ENCODE results near the gene ZSWIM6. TPM values are rescaled to one million over a fixed set of nuclear protein-coding genes. Genes with fewer than 3 reads are reported as not detected.

ZSWIM6 gene
- polyA plus RNA-seq, 1 of the 3 experiments (the other 2 are of a cell fraction) = 7.4 TPM

DNA sequence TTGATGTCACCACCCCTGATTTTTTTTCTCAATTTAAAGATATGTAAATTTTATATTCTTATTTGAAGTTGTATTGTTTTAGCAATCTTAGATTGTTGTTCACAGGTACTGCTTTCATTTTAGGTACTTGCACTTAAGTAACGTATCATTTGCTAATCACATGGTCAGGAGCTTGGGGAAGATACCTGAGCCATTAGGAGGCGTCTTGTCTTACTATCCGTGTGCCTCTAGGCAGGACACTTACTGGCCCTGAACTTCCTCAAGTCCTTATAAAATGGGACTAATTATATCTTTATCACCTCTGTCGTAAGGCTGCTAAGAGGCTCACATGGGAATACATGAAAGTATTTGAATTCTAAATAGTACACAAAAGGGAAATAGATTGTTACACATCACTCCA is 18.5 kb downstream of the ZSWIM6 start (continued):
- TF ChIP-seq EP300 (IDR thresholded peaks at IDR 0.05; ENCODE audit: borderline replicate concordance in 1 of 2, low read depth in 1 of 2, low read length in 1 of 2) (no peak), MEF2A (IDR thresholded peaks at IDR 0.05; ENCODE audit: borderline replicate concordance, low read depth) (no peak)
- TF ChIP-seq, protein P1, sequence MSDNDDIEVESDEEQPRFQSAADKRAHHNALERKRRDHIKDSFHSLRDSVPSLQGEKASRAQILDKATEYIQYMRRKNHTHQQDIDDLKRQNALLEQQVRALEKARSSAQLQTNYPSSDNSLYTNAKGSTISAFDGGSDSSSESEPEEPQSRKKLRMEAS (IDR thresholded peaks at IDR 0.05; ENCODE audit: low read depth) = no peak

DNA sequence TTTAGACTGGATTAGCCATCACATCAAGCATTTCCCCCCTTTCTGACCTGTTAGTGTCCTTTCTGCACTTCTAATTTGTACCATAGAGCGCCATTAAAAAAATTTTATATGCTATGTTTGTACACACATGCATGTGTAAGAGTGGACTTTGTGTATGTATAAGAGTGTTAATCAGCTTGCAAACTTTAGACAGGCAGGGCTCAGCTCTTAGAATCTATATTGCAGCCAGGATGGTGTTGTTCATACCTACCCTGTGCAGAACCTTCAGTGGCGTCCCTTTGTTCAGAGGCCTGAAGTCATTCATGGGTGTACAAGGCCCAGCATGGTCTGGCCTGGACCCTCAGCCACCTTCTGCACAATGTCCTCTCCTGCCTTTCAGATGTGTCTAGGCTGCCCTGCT is 19.7 kb downstream of the ZSWIM6 start:
- WGBS (ENCODE audit: low lambda C conversion rate) = 100% methylated on average over 2 of the region's 2 CpGs
- H3K4me3 ChIP-seq (ENCODE audit: low read depth in 2 of 2, low read length in 1 of 2) = no peak overlapping the region
- no peaks in the 10 kb centered on the region; a peak in 2 of 4 replicates for H3K4me1 ChIP-seq (ENCODE audit: control insufficient read depth in 1 of 2, insufficient read depth in 2 of 2, low read depth in 1 of 2, low read length in 1 of 2)
- H4K20me1 ChIP-seq (ENCODE audit: insufficient read depth) = peaks cover 71% of the 10 kb centered on the region
- peaks cover 94% of the 10 kb centered on the region for H3K79me2 ChIP-seq (ENCODE audit: insufficient read depth)
- no peaks in the 10 kb centered on the region for H3K9me3 ChIP-seq
- no peaks in the 10 kb centered on the region for H3K27me3 ChIP-seq (ENCODE audit: insufficient read depth)
- H3K4me2 ChIP-seq = no peak overlapping the region
- no peak overlapping the region for H2AFZ ChIP-seq (ENCODE audit: low read depth)
- no peaks in the 10 kb centered on the region for H3F3A ChIP-seq (replicated peaks; ENCODE audit: insufficient read depth)
- no peak overlapping the region for H3K9ac ChIP-seq
- no peaks in the 10 kb centered on the region for H3K9me2 ChIP-seq
- TF ChIP-seq ELF1 (IDR thresholded peaks at IDR 0.05) (no peak), TCF12 (IDR thresholded peaks at IDR 0.05) (no peak), TEAD4 (IDR thresholded peaks at IDR 0.05; ENCODE audit: borderline replicate concordance, insufficient read depth) (no peak), RFX5 (IDR thresholded peaks at IDR 0.05; ENCODE audit: low read length) (no peak)
- TF ChIP-seq, protein P2, sequence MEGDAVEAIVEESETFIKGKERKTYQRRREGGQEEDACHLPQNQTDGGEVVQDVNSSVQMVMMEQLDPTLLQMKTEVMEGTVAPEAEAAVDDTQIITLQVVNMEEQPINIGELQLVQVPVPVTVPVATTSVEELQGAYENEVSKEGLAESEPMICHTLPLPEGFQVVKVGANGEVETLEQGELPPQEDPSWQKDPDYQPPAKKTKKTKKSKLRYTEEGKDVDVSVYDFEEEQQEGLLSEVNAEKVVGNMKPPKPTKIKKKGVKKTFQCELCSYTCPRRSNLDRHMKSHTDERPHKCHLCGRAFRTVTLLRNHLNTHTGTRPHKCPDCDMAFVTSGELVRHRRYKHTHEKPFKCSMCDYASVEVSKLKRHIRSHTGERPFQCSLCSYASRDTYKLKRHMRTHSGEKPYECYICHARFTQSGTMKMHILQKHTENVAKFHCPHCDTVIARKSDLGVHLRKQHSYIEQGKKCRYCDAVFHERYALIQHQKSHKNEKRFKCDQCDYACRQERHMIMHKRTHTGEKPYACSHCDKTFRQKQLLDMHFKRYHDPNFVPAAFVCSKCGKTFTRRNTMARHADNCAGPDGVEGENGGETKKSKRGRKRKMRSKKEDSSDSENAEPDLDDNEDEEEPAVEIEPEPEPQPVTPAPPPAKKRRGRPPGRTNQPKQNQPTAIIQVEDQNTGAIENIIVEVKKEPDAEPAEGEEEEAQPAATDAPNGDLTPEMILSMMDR (IDR thresholded peaks at IDR 0.05) = no peak
- ChIA-PET CTCF (no interaction called here), POLR2A (no interaction called here)
- no peak overlapping the region for H3K27ac ChIP-seq (ENCODE audit: low read depth in 2 of 2, low read length in 1 of 2)
- DNase-seq = no peak
- no peaks in the 10 kb centered on the region for H3K36me3 ChIP-seq (replicated peaks in 1 of 2; ENCODE audit: control insufficient read depth in 1 of 2, insufficient read depth in 2 of 2, low read length in 1 of 2)

DNA sequence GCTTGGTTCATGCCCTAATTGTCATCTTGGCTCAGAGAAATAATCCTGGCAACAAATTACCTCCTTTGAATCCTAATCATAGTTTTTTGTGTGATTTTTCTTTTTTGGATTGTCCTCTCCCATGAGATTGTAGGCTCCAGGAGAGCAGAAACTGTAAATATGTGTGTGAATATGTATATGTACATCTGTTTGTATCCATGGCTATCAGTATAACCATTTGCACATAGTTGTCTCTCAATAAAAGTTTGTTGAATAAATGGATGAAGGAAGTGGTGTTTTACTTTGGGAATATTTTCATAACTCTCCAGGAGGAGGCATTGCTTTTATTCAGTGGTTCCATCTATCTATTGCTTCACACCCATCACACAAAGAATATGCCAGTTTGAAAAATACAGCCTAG is 20.1 kb downstream of the ZSWIM6 start:
- peaks cover 71% of the 10 kb centered on the region for H4K20me1 ChIP-seq (ENCODE audit: insufficient read depth)
- H3K27me3 ChIP-seq (ENCODE audit: insufficient read depth) = no peaks in the 10 kb centered on the region
- no peak for DNase-seq
- peaks cover 94% of the 10 kb centered on the region for H3K79me2 ChIP-seq (ENCODE audit: insufficient read depth)
- no peak overlapping the region for H3K4me2 ChIP-seq
- no peak overlapping the region for H3K9ac ChIP-seq
- CTCF ChIA-PET = no interaction called here
- H3K9me3 ChIP-seq = no peaks in the 10 kb centered on the region
- H3F3A ChIP-seq (replicated peaks; ENCODE audit: insufficient read depth) = no peaks in the 10 kb centered on the region
- POLR2A ChIA-PET = no interaction called here
- H3K4me1 ChIP-seq (ENCODE audit: control insufficient read depth in 1 of 2, insufficient read depth in 2 of 2, low read depth in 1 of 2, low read length in 1 of 2) = no peaks in the 10 kb centered on the region; a peak in 2 of 4 replicates
- no peak overlapping the region for H3K4me3 ChIP-seq (ENCODE audit: low read depth in 2 of 2, low read length in 1 of 2)
- H3K36me3 ChIP-seq (replicated peaks in 1 of 2; ENCODE audit: control insufficient read depth in 1 of 2, insufficient read depth in 2 of 2, low read length in 1 of 2) = no peaks in the 10 kb centered on the region
- H2AFZ ChIP-seq (ENCODE audit: low read depth) = no peak overlapping the region
- H3K9me2 ChIP-seq = no peaks in the 10 kb centered on the region
- no peak overlapping the region for H3K27ac ChIP-seq (ENCODE audit: low read depth in 2 of 2, low read length in 1 of 2)
- TF ChIP-seq NRF1 (IDR thresholded peaks at IDR 0.05; ENCODE audit: low read depth, low read length) (no peak), RCOR1 (IDR thresholded peaks at IDR 0.05; ENCODE audit: low read length) (no peak), EZH2phosphoT487 (IDR thresholded peaks at IDR 0.05; ENCODE audit: borderline replicate concordance, low read depth) (no peak), TEAD4 (IDR thresholded peaks at IDR 0.05; ENCODE audit: borderline replicate concordance, insufficient read depth) (no peak), TAF1 (IDR thresholded peaks at IDR 0.05; ENCODE audit: borderline replicate concordance, low read depth, low read length) (no peak), FOSL2 (IDR thresholded peaks at IDR 0.05; ENCODE audit: borderline replicate concordance, low read depth) (no peak), RXRA (IDR thresholded peaks at IDR 0.05; ENCODE audit: borderline replicate concordance, low read depth) (no peak), TCF12 (IDR thresholded peaks at IDR 0.05) (no peak)
- TF ChIP-seq, protein P3, sequence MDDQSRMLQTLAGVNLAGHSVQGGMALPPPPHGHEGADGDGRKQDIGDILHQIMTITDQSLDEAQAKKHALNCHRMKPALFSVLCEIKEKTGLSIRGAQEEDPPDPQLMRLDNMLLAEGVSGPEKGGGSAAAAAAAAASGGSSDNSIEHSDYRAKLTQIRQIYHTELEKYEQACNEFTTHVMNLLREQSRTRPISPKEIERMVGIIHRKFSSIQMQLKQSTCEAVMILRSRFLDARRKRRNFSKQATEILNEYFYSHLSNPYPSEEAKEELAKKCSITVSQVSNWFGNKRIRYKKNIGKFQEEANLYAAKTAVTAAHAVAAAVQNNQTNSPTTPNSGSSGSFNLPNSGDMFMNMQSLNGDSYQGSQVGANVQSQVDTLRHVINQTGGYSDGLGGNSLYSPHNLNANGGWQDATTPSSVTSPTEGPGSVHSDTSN (IDR thresholded peaks at IDR 0.05) = no peak
- TF ChIP-seq, protein P4, sequence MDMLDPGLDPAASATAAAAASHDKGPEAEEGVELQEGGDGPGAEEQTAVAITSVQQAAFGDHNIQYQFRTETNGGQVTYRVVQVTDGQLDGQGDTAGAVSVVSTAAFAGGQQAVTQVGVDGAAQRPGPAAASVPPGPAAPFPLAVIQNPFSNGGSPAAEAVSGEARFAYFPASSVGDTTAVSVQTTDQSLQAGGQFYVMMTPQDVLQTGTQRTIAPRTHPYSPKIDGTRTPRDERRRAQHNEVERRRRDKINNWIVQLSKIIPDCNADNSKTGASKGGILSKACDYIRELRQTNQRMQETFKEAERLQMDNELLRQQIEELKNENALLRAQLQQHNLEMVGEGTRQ (IDR thresholded peaks at IDR 0.05; ENCODE audit: borderline replicate concordance, low read depth, low read length) = no peak
- TF ChIP-seq, protein P1 (IDR thresholded peaks at IDR 0.05; ENCODE audit: low read depth) = no peak
- TF ChIP-seq, protein P2 (IDR thresholded peaks at IDR 0.05) = no peak

All from SK-N-SH (cell line).